Measurements from ENCODE around the gene TTC34. TPM values are rescaled to one million over a fixed set of nuclear protein-coding genes. Genes with fewer than 3 reads are reported as not detected.

TTC34 gene
- total RNA-seq, 1 experiment from 2014 or later: not detected

GRCh38 chr1:2607641-2608091 lies 193.8 kb downstream of the TTC34 start:
- in situ Hi-C loops (cut with HindIII; ENCODE audit: low pct_unique_long_range_greater_than_20kb, low sequenced_read_pairs): no loop called here

GRCh38 chr1:2606881-2607621 lies 194.4 kb downstream of the TTC34 start:
- in situ Hi-C loops (cut with HindIII; ENCODE audit: low pct_unique_long_range_greater_than_20kb, low sequenced_read_pairs): no loop called here

More at GRCh38 chr1:2607641-2608091, 193.8 kb downstream of the TTC34 start:
- DNase-seq (ENCODE audit: low read depth): no peak

GRCh38 chr1:2606396-2606880 lies 195.1 kb downstream of the TTC34 start:
- no peak for DNase-seq (ENCODE audit: low read depth)
- in situ Hi-C loops (cut with HindIII; ENCODE audit: low pct_unique_long_range_greater_than_20kb, low sequenced_read_pairs): no loop called here

More at GRCh38 chr1:2606881-2607621, 194.4 kb downstream of the TTC34 start:
- no peak for DNase-seq (ENCODE audit: low read depth)

GRCh38 chr1:2605509-2606395 lies 195.7 kb downstream of the TTC34 start:
- DNase-seq (ENCODE audit: low read depth): no peak
- in situ Hi-C loops (cut with HindIII; ENCODE audit: low pct_unique_long_range_greater_than_20kb, low sequenced_read_pairs): no loop called here

- in situ Hi-C loops (cut with HindIII; ENCODE audit: low pct_unique_long_range_greater_than_20kb, low sequenced_read_pairs): no loop called here
- no peak for DNase-seq (ENCODE audit: low read depth)
These were observed 196.5 kb downstream of the TTC34 start for GRCh38 chr1:2604844-2605508.

- in situ Hi-C loops (cut with HindIII; ENCODE audit: low pct_unique_long_range_greater_than_20kb, low sequenced_read_pairs): no loop called here
- no peak for DNase-seq (ENCODE audit: low read depth)
These were observed 197.2 kb downstream of the TTC34 start for GRCh38 chr1:2604156-2604843.

GRCh38 chr1:2603521-2604155 lies 197.9 kb downstream of the TTC34 start:
- in situ Hi-C loops (cut with HindIII; ENCODE audit: low pct_unique_long_range_greater_than_20kb, low sequenced_read_pairs): no loop called here
- DNase-seq (ENCODE audit: low read depth): no peak

GRCh38 chr1:2602866-2603520 lies 198.5 kb downstream of the TTC34 start:
- DNase-seq (ENCODE audit: low read depth): no peak
- in situ Hi-C loops (cut with HindIII; ENCODE audit: low pct_unique_long_range_greater_than_20kb, low sequenced_read_pairs): no loop called here

GRCh38 chr1:2602311-2602835 lies 199.1 kb downstream of the TTC34 start:
- in situ Hi-C loops (cut with HindIII; ENCODE audit: low pct_unique_long_range_greater_than_20kb, low sequenced_read_pairs): no loop called here
- DNase-seq (ENCODE audit: low read depth): no peak

GRCh38 chr1:2601721-2602303 lies 199.7 kb downstream of the TTC34 start:
- in situ Hi-C loops (cut with HindIII; ENCODE audit: low pct_unique_long_range_greater_than_20kb, low sequenced_read_pairs): no loop called here
- DNase-seq (ENCODE audit: low read depth): no peak

- in situ Hi-C loops (cut with HindIII; ENCODE audit: low pct_unique_long_range_greater_than_20kb, low sequenced_read_pairs): no loop called here
- no peak for DNase-seq (ENCODE audit: low read depth)
These were observed 203.1 kb downstream of the TTC34 start for GRCh38 chr1:2598329-2598931.

- in situ Hi-C loops (cut with HindIII; ENCODE audit: low pct_unique_long_range_greater_than_20kb, low sequenced_read_pairs): no loop called here
- no peak for DNase-seq (ENCODE audit: low read depth)
These were observed 203.8 kb downstream of the TTC34 start for GRCh38 chr1:2597441-2598328.

GRCh38 chr1:2596530-2597333 lies 204.8 kb downstream of the TTC34 start:
- no peak for DNase-seq (ENCODE audit: low read depth)

GRCh38 chr1:2595812-2596529 lies 205.5 kb downstream of the TTC34 start:
- in situ Hi-C loops (cut with HindIII; ENCODE audit: low pct_unique_long_range_greater_than_20kb, low sequenced_read_pairs): no loop called here

More at GRCh38 chr1:2596530-2597333, 204.8 kb downstream of the TTC34 start:
- in situ Hi-C loops (cut with HindIII; ENCODE audit: low pct_unique_long_range_greater_than_20kb, low sequenced_read_pairs): no loop called here

More at GRCh38 chr1:2595812-2596529, 205.5 kb downstream of the TTC34 start:
- no peak for DNase-seq (ENCODE audit: low read depth)

Measured in Caki2 (cell line).